ENCODE data around the gene REEP1. TPM values are rescaled to one million over a fixed set of nuclear protein-coding genes. Genes with fewer than 3 reads are reported as not detected.

Gene REEP1
- total and polyA plus RNA-seq, 9 of the 15 experiments (the other 6 are each of a cell fraction or from before 2014, with no cell fraction given), result 0.11 to 0.67 (median 0.13) TPM

GRCh38 chr2:86213699-86214502 lies 123.5 kb downstream of the REEP1 start (continued):
- TF ChIP-seq, protein P1, sequence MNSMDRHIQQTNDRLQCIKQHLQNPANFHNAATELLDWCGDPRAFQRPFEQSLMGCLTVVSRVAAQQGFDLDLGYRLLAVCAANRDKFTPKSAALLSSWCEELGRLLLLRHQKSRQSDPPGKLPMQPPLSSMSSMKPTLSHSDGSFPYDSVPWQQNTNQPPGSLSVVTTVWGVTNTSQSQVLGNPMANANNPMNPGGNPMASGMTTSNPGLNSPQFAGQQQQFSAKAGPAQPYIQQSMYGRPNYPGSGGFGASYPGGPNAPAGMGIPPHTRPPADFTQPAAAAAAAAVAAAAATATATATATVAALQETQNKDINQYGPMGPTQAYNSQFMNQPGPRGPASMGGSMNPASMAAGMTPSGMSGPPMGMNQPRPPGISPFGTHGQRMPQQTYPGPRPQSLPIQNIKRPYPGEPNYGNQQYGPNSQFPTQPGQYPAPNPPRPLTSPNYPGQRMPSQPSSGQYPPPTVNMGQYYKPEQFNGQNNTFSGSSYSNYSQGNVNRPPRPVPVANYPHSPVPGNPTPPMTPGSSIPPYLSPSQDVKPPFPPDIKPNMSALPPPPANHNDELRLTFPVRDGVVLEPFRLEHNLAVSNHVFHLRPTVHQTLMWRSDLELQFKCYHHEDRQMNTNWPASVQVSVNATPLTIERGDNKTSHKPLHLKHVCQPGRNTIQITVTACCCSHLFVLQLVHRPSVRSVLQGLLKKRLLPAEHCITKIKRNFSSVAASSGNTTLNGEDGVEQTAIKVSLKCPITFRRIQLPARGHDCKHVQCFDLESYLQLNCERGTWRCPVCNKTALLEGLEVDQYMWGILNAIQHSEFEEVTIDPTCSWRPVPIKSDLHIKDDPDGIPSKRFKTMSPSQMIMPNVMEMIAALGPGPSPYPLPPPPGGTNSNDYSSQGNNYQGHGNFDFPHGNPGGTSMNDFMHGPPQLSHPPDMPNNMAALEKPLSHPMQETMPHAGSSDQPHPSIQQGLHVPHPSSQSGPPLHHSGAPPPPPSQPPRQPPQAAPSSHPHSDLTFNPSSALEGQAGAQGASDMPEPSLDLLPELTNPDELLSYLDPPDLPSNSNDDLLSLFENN (IDR thresholded peaks at IDR 0.05; ENCODE audit: low read depth in 2 of 2, low read length in 2 of 2), result peak in 1 of 2 experiments; percentile 85; a peak in 2 of 4 replicates
- TF ChIP-seq ZC3H8 (IDR thresholded peaks at IDR 0.05) (no peak), EZH2 (IDR thresholded peaks at IDR 0.05; ENCODE audit: borderline replicate concordance, low read depth, low read length) (no peak), ZNF224 (CRISPR knock-in tag; IDR thresholded peaks at IDR 0.05) (no peak), ETV1 (tag; conservative IDR thresholded peaks at IDR 0.05; ENCODE audit: low read depth) (no peak), CC2D1A (IDR thresholded peaks at IDR 0.05) (peak; percentile 91), ARHGAP35 (IDR thresholded peaks at IDR 0.05; ENCODE audit: partially characterized antibody) (no peak), TFAP4 (CRISPR knock-in tag; IDR thresholded peaks at IDR 0.05; ENCODE audit: borderline replicate concordance) (no peak), CBX3 (IDR thresholded peaks at IDR 0.05; ENCODE audit: borderline replicate concordance in 1 of 2, low read length in 2 of 2) (no peak), STAT5A (IDR thresholded peaks at IDR 0.05; ENCODE audit: borderline replicate concordance, low read length) (peak; percentile 93), JUN (IDR thresholded peaks at IDR 0.05; ENCODE audit: borderline replicate concordance, low read depth, low read length) (0 out of 2 replicates have a peak, but pooled peaks have one; percentile 45), JUN (CRISPR knock-in tag; IDR thresholded peaks at IDR 0.05; ENCODE audit: borderline replicate concordance) (no peak), HDAC3 (IDR thresholded peaks at IDR 0.05; ENCODE audit: borderline replicate concordance, partially characterized antibody) (peak; percentile 81), ZBTB5 (IDR thresholded peaks at IDR 0.05) (no peak), NFE2 (IDR thresholded peaks at IDR 0.05; ENCODE audit: low read depth) (peak; percentile 67)
- TF ChIP-seq, protein P2, sequence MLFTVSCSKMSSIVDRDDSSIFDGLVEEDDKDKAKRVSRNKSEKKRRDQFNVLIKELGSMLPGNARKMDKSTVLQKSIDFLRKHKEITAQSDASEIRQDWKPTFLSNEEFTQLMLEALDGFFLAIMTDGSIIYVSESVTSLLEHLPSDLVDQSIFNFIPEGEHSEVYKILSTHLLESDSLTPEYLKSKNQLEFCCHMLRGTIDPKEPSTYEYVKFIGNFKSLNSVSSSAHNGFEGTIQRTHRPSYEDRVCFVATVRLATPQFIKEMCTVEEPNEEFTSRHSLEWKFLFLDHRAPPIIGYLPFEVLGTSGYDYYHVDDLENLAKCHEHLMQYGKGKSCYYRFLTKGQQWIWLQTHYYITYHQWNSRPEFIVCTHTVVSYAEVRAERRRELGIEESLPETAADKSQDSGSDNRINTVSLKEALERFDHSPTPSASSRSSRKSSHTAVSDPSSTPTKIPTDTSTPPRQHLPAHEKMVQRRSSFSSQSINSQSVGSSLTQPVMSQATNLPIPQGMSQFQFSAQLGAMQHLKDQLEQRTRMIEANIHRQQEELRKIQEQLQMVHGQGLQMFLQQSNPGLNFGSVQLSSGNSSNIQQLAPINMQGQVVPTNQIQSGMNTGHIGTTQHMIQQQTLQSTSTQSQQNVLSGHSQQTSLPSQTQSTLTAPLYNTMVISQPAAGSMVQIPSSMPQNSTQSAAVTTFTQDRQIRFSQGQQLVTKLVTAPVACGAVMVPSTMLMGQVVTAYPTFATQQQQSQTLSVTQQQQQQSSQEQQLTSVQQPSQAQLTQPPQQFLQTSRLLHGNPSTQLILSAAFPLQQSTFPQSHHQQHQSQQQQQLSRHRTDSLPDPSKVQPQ (CRISPR knock-in tag; IDR thresholded peaks at IDR 0.05; ENCODE audit: borderline replicate concordance), result no peak
